Activated T-cell treated with anti-CD3 and anti-CD28 coated beads, Interleukin-2, amount 50 U/mL, for 72 hours (primary cell): ENCODE data around the gene BCL7C. TPM values are rescaled to one million over a fixed set of nuclear protein-coding genes. Genes with fewer than 3 reads are reported as not detected.
"Not testable (repeated sequence)": the region's sequence is repeated elsewhere in the genome, so short reads cannot be mapped to it uniquely, and the experiment has no call there.

Source experiments
- ATAC-seq, 2 donors: fragments of 150-1000 bp; cut with Tn5 transposase; replicated peaks in 1 of 2; 2 replicates each; pipeline ENCODE4 v1.10.0; 2021; ENCODE audit warnings: moderate library complexity in 2 of 2, mild to moderate bottlenecking in 1 of 2
- DNase-seq, 2 donors: peaks; one replicate each; pipeline ENCODE4 v3.0.0; 2021 to 2022; ENCODE audit warnings: mixed read lengths in 1 of 2
- H3K27ac Mint-ChIP-seq: one replicate; pipeline ENCODE4 v1.8.0; 2022; ENCODE audit warnings: mild to moderate bottlenecking, moderate library complexity, mixed read lengths
- H3K27me3 Mint-ChIP-seq: one replicate; pipeline ENCODE4 v1.8.0; 2022; ENCODE audit warnings: low read depth, mixed read lengths
- H3K36me3 Mint-ChIP-seq, 2 donors: one replicate each; pipeline ENCODE4 v1.8.0; 2022; ENCODE audit warnings: mixed read lengths in 2 of 2, mild to moderate bottlenecking in 1 of 2; ENCODE audit not compliant: insufficient read depth in 2 of 2
- H3K4me1 Mint-ChIP-seq: one replicate; pipeline ENCODE4 v1.8.0; 2022; ENCODE audit warnings: low read depth, mixed read lengths
- H3K4me3 Mint-ChIP-seq, 2 donors: one replicate each; pipeline ENCODE4 v1.8.0; 2022; ENCODE audit warnings: mild to moderate bottlenecking in 2 of 2, mixed read lengths in 2 of 2, moderate library complexity in 2 of 2
- H3K9me3 Mint-ChIP-seq, 2 donors: one replicate each; pipeline ENCODE4 v1.8.0; 2022; ENCODE audit warnings: mixed read lengths in 2 of 2
- total RNA-seq, 2 donors: library from RNA; stranded (reverse); gene quantifications; one replicate each; pipeline ENCODE4 v1.2.3, GENCODE V29; 2022

BCL7C gene
- total RNA-seq, 2 donors from 2014 or later: 21.7 to 23.2 TPM

- peak; percentile 86 to 88 for DNase-seq
- peak overlapping the region; percentile 54 for H3K27ac Mint-ChIP-seq
- H3K4me1 Mint-ChIP-seq: peaks cover 55% of the 10 kb centered on the region
- no peaks in the 10 kb centered on the region for H3K27me3 Mint-ChIP-seq
- H3K36me3 Mint-ChIP-seq: peaks cover 0 to 1% of the 10 kb centered on the region in 2 donors
- peak; percentile 57 to 64 for ATAC-seq
- H3K4me3 Mint-ChIP-seq: peak overlapping the region; percentile 75 to 85
- H3K9me3 Mint-ChIP-seq: no peaks in the 10 kb centered on the region
Observed at GRCh38 chr16:30896889-30897733, 3.2 kb upstream of the BCL7C start.

GRCh38 chr16:30896261-30896888 is 2.5 kb upstream of the BCL7C start, which contains the start of gene CTF1:
TSS of gene CTF1 (plus strand) at chr16:30896614. CDS start at chr16:30896644, 30 bp downstream.
- Mint-ChIP-seq H3K27ac (peak within 1 kb of the TSS; percentile 54), H3K36me3 (peaks cover 2% of the 10 kb centered on the region in 2 donors), H3K4me3 (peak within 1 kb of the TSS; percentile 75 to 85), H3K27me3 (no peaks in the 10 kb centered on the region), H3K9me3 (no peaks in the 10 kb centered on the region), H3K4me1 (peaks cover 59% of the 10 kb centered on the region)
- peak in 1 of 2 donors; percentile 33 for DNase-seq
- no peak for ATAC-seq

GRCh38 chr16:30895627-30896260 is 1.9 kb upstream of the BCL7C start:
- Mint-ChIP-seq H3K36me3 (peaks cover 3 to 5% of the 10 kb centered on the region in 2 donors), H3K4me3 (peak overlapping the region in 1 of 2 donors; percentile 85), H3K27me3 (no peaks in the 10 kb centered on the region), H3K9me3 (no peaks in the 10 kb centered on the region), H3K27ac (no peak overlapping the region), H3K4me1 (peaks cover 55% of the 10 kb centered on the region)
- no peak for ATAC-seq
- DNase-seq: no peak

- Mint-ChIP-seq H3K36me3 (peaks cover 4 to 10% of the 10 kb centered on the region in 2 donors), H3K27me3 (no peaks in the 10 kb centered on the region), H3K4me3 (peak overlapping the region; percentile 77 to 82), H3K27ac (peak overlapping the region; percentile 49), H3K9me3 (no peaks in the 10 kb centered on the region), H3K4me1 (peaks cover 51% of the 10 kb centered on the region)
- DNase-seq (no peak), ATAC-seq (no peak)
Observed at GRCh38 chr16:30894540-30895368, 877 bp upstream of the BCL7C start.

- DNase-seq (peak; percentile 28 to 31), ATAC-seq (peak; percentile 3 to 11)
- no peaks in the 10 kb centered on the region for H3K9me3 Mint-ChIP-seq
- H3K27me3 Mint-ChIP-seq: no peaks in the 10 kb centered on the region
- H3K36me3 Mint-ChIP-seq: peaks cover 4 to 17% of the 10 kb centered on the region in 2 donors
- peak overlapping the region; percentile 40 for H3K27ac Mint-ChIP-seq
- peak overlapping the region; percentile 90 to 93 for H3K4me3 Mint-ChIP-seq
- H3K4me1 Mint-ChIP-seq: peaks cover 51% of the 10 kb centered on the region
Observed at GRCh38 chr16:30893417-30893743, 497 bp downstream of the BCL7C start.

GRCh38 chr16:30892670-30893416 is 1.0 kb downstream of the BCL7C start:
- DNase-seq (no peak), ATAC-seq (no peak)
- H3K4me1 Mint-ChIP-seq: peaks cover 51% of the 10 kb centered on the region
- H3K4me3 Mint-ChIP-seq: peak overlapping the region; percentile 90 to 93
- H3K27ac Mint-ChIP-seq: peak overlapping the region; percentile 40
- H3K27me3 Mint-ChIP-seq: no peaks in the 10 kb centered on the region
- no peaks in the 10 kb centered on the region for H3K9me3 Mint-ChIP-seq
- H3K36me3 Mint-ChIP-seq: peaks cover 4 to 17% of the 10 kb centered on the region in 2 donors

- H3K4me3 Mint-ChIP-seq, H3K27ac Mint-ChIP-seq, DNase-seq, H3K9me3 Mint-ChIP-seq, H3K27me3 Mint-ChIP-seq, ATAC-seq: not testable (repeated sequence)
- Mint-ChIP-seq H3K36me3 (peaks cover 5 to 18% of the 10 kb centered on the region in 2 donors), H3K4me1 (peaks cover 36% of the 10 kb centered on the region)
Observed at GRCh38 chr16:30891043-30891823, 2.6 kb downstream of the BCL7C start.

- no peak overlapping the region for H3K4me3 Mint-ChIP-seq
- no peaks in the 10 kb centered on the region for H3K9me3 Mint-ChIP-seq
- peak overlapping the region; percentile 85 for H3K27ac Mint-ChIP-seq
- no peak for DNase-seq
- H3K27me3 Mint-ChIP-seq: no peaks in the 10 kb centered on the region
- H3K36me3 Mint-ChIP-seq: peaks cover 8 to 18% of the 10 kb centered on the region in 2 donors
- peaks cover 28% of the 10 kb centered on the region for H3K4me1 Mint-ChIP-seq
- no peak for ATAC-seq
Observed at GRCh38 chr16:30889721-30890120, 4.2 kb downstream of the BCL7C start.

- Mint-ChIP-seq H3K9me3 (no peaks in the 10 kb centered on the region), H3K4me1 (peaks cover 22% of the 10 kb centered on the region), H3K27ac (peak overlapping the region; percentile 50), H3K4me3 (no peak overlapping the region), H3K36me3 (peaks cover 8 to 18% of the 10 kb centered on the region in 2 donors), H3K27me3 (no peaks in the 10 kb centered on the region)
- no peak for DNase-seq
- ATAC-seq: no peak
Observed at GRCh38 chr16:30888856-30889499, 4.9 kb downstream of the BCL7C start.

GRCh38 chr16:30887927-30888326 is 6.0 kb downstream of the BCL7C start:
- H3K36me3 Mint-ChIP-seq: peaks cover 8 to 19% of the 10 kb centered on the region in 2 donors
- H3K27me3 Mint-ChIP-seq: no peaks in the 10 kb centered on the region
- no peaks in the 10 kb centered on the region for H3K9me3 Mint-ChIP-seq
- no peak for DNase-seq
- H3K4me3 Mint-ChIP-seq: no peak overlapping the region
- no peak for ATAC-seq
- H3K4me1 Mint-ChIP-seq: peaks cover 19% of the 10 kb centered on the region
- H3K27ac Mint-ChIP-seq: no peak overlapping the region

- Mint-ChIP-seq H3K9me3 (no peaks in the 10 kb centered on the region), H3K4me3 (no peak overlapping the region), H3K27me3 (no peaks in the 10 kb centered on the region), H3K27ac (no peak overlapping the region), H3K4me1 (peaks cover 13% of the 10 kb centered on the region), H3K36me3 (peaks cover 5 to 20% of the 10 kb centered on the region in 2 donors)
- no peak for DNase-seq
- ATAC-seq: no peak
Observed at GRCh38 chr16:30886145-30886544, 7.7 kb downstream of the BCL7C start.
